HEK293 (cell line): ENCODE data around the gene PIK3R4.

Experiments
- CTCF ChIA-PET: fragments of 350-600 bp; formaldehyde crosslinking; extraction: SDS; loops from one replicate; lab custom pipeline; 2021; ENCODE audit warnings: antibody characterized with exemption; lab: Yijun Ruan, JAX
- POLR2A ChIA-PET: fragments of 300-600 bp; formaldehyde crosslinking; extraction: SDS; loops from one replicate; lab custom pipeline; 2020; ENCODE audit warnings: antibody characterized with exemption, inconsistent platforms; lab: Yijun Ruan, JAX
- H3K27ac ChIP-seq: fragments of 200-500 bp; sonication (Bioruptor generic); 2 replicates; pipeline ENCODE4 v1.5.1; 2014; ENCODE audit warnings: low read depth, low read length, control low read depth, inconsistent platforms; ENCODE audit errors: extremely low read depth
- H3K36me3 ChIP-seq, 2 experiments: fragments of 200-500 bp in 1 of 2; sonication (Bioruptor generic) in 1 of 2; 1 replicate in 1 of 2; 2 replicates in 1 of 2; pipeline ENCODE4 v1.5.1; 2014 to 2017; ENCODE audit warnings: inconsistent platforms in 2 of 2, low read length in 2 of 2; ENCODE audit not compliant: control insufficient read depth in 2 of 2, insufficient read depth in 1 of 2
- H3K4me1 ChIP-seq: fragments of 200-500 bp; sonication (Bioruptor generic); 2 replicates; pipeline ENCODE4 v1.5.1; 2014; ENCODE audit warnings: mild to moderate bottlenecking, low read length, inconsistent platforms; ENCODE audit not compliant: control insufficient read depth, insufficient read depth
- H3K4me3 ChIP-seq: 2 replicates; pipeline ENCODE4 v1.5.1; 2011; ENCODE audit warnings: low read depth, mild to moderate bottlenecking, control low read depth, low read length, moderate library complexity
- H3K9me3 ChIP-seq: fragments of 200-500 bp; sonication (Bioruptor generic); 2 replicates; pipeline ENCODE4 v1.5.1; 2014; ENCODE audit warnings: low read depth, low read length, inconsistent platforms; ENCODE audit not compliant: control insufficient read depth, insufficient read depth
- IKZF3 ChIP-seq: fragments of 450-650 bp; IDR thresholded peaks from 2 replicates; pipeline ENCODE4 v1.5.0; 2018; ENCODE audit warnings: missing biosample characterization, mild to moderate bottlenecking, missing genetic modification characterization, moderate library complexity
- KLF10 ChIP-seq: fragments of 450-650 bp; IDR thresholded peaks from 2 replicates; pipeline ENCODE4 v1.5.1; 2018; ENCODE audit warnings: missing biosample characterization, mild to moderate bottlenecking, missing genetic modification characterization
- KLF7 ChIP-seq: fragments of 450-650 bp; formaldehyde crosslinking; IDR thresholded peaks from 2 replicates; pipeline ENCODE4 v1.5.1; 2016; ENCODE audit warnings: missing biosample characterization, missing genetic modification characterization, borderline replicate concordance
- SP3 ChIP-seq: fragments of 450-650 bp; formaldehyde crosslinking; IDR thresholded peaks from 2 replicates; pipeline ENCODE4 v1.5.1; 2016; ENCODE audit warnings: missing biosample characterization, missing genetic modification characterization
- TCF7L2 ChIP-seq: IDR thresholded peaks from 2 replicates; pipeline ENCODE4 v1.6.1; 2011; ENCODE audit warnings: low read depth, mild to moderate bottlenecking, inconsistent platforms, low read length, moderate library complexity, borderline replicate concordance
- ZIC2 ChIP-seq: fragments of 450-650 bp; formaldehyde crosslinking; IDR thresholded peaks from 2 replicates; pipeline ENCODE4 v1.5.1; 2016; ENCODE audit warnings: missing biosample characterization, missing genetic modification characterization
- ZNF132 ChIP-seq: fragments of 450-650 bp; formaldehyde crosslinking; IDR thresholded peaks from 2 replicates; pipeline ENCODE4 v1.5.1; 2017; ENCODE audit warnings: missing biosample characterization, missing genetic modification characterization, borderline replicate concordance
- ZNF391 ChIP-seq: fragments of 450-650 bp; formaldehyde crosslinking; IDR thresholded peaks from 2 replicates; pipeline ENCODE4 v1.5.1; 2016; ENCODE audit warnings: low read depth, missing biosample characterization, missing genetic modification characterization, borderline replicate concordance
- ZNF514 ChIP-seq: fragments of 450-650 bp; formaldehyde crosslinking; IDR thresholded peaks from 2 replicates; pipeline ENCODE4 v1.5.1; 2016; ENCODE audit warnings: missing biosample characterization, missing genetic modification characterization
- ZNF529 ChIP-seq: fragments of 450-650 bp; formaldehyde crosslinking; IDR thresholded peaks from 2 replicates; pipeline ENCODE4 v1.5.1; 2017; ENCODE audit warnings: missing genetic modification characterization, missing biosample characterization; ENCODE audit not compliant: insufficient replicate concordance
- ZNF544 ChIP-seq: fragments of 450-650 bp; formaldehyde crosslinking; IDR thresholded peaks from 2 replicates; pipeline ENCODE4 v1.5.0; 2017; ENCODE audit warnings: missing biosample characterization, missing genetic modification characterization
- ZNF596 ChIP-seq: fragments of 450-650 bp; IDR thresholded peaks from 2 replicates; pipeline ENCODE4 v1.5.0; 2018; ENCODE audit warnings: missing biosample characterization, mild to moderate bottlenecking, missing genetic modification characterization, moderate library complexity
- ZNF610 ChIP-seq: fragments of 450-650 bp; formaldehyde crosslinking; IDR thresholded peaks from 2 replicates; pipeline ENCODE4 v1.5.1; 2016; ENCODE audit warnings: missing biosample characterization, missing genetic modification characterization, borderline replicate concordance
- ZNF660 ChIP-seq: fragments of 450-650 bp; IDR thresholded peaks from 2 replicates; pipeline ENCODE4 v1.5.1; 2018; ENCODE audit warnings: missing biosample characterization, mild to moderate bottlenecking, missing genetic modification characterization
- ZNF785 ChIP-seq: fragments of 450-650 bp; formaldehyde crosslinking; IDR thresholded peaks from 2 replicates; pipeline ENCODE4 v1.5.1; 2016; ENCODE audit warnings: missing biosample characterization, missing genetic modification characterization
- ZXDB ChIP-seq: fragments of 450-650 bp; formaldehyde crosslinking; IDR thresholded peaks from 2 replicates; pipeline ENCODE4 v1.5.1; 2016; ENCODE audit warnings: missing biosample characterization, missing genetic modification characterization
- TF ChIP-seq, protein P1 (sequence below): fragments of 450-650 bp; formaldehyde crosslinking; IDR thresholded peaks from 2 replicates; pipeline ENCODE4 v1.5.1; 2016; ENCODE audit warnings: missing biosample characterization, missing genetic modification characterization
- TF ChIP-seq, protein P2 (sequence below): fragments of 450-650 bp; formaldehyde crosslinking; IDR thresholded peaks from 2 replicates; pipeline ENCODE4 v1.5.1; 2016; ENCODE audit warnings: missing biosample characterization, missing genetic modification characterization, low read depth
- TF ChIP-seq, protein P3 (sequence below): fragments of 450-650 bp; formaldehyde crosslinking; IDR thresholded peaks from 2 replicates; pipeline ENCODE4 v1.5.1; 2016; ENCODE audit warnings: missing biosample characterization, missing genetic modification characterization
- TF ChIP-seq, protein P4 (sequence below): fragments of 450-650 bp; formaldehyde crosslinking; IDR thresholded peaks from 2 replicates; pipeline ENCODE4 v1.5.1; 2016; ENCODE audit warnings: missing biosample characterization, missing genetic modification characterization
- TF ChIP-seq, protein P5 (sequence below): fragments of 450-650 bp; formaldehyde crosslinking; IDR thresholded peaks from 2 replicates; pipeline ENCODE4 v1.5.1; 2017; ENCODE audit warnings: missing biosample characterization, missing genetic modification characterization

PIK3R4 gene

DNA sequence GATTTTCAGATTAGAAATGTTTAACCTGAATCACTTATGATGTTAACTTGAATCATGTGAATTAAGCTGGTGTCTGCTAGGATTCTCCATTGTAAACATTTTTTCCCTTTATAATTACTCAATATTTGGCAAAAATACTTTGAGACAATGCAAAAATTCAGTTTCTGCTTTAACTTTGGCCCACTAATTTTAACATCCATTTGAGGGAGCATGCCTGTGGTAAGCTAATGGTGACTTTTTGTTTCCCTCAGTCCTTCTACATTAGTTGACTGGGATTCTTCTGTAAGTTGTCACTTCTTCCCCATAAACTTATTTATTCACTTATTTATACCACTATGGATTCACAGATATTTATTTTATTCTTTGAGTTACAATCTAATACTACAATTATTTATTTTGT, 59.3 kb downstream of the PIK3R4 start:
- CTCF ChIA-PET = no interaction called here
- TF ChIP-seq, protein P1, sequence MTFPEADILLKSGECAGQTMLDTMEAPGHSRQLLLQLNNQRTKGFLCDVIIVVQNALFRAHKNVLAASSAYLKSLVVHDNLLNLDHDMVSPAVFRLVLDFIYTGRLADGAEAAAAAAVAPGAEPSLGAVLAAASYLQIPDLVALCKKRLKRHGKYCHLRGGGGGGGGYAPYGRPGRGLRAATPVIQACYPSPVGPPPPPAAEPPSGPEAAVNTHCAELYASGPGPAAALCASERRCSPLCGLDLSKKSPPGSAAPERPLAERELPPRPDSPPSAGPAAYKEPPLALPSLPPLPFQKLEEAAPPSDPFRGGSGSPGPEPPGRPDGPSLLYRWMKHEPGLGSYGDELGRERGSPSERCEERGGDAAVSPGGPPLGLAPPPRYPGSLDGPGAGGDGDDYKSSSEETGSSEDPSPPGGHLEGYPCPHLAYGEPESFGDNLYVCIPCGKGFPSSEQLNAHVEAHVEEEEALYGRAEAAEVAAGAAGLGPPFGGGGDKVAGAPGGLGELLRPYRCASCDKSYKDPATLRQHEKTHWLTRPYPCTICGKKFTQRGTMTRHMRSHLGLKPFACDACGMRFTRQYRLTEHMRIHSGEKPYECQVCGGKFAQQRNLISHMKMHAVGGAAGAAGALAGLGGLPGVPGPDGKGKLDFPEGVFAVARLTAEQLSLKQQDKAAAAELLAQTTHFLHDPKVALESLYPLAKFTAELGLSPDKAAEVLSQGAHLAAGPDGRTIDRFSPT (tag by site-specific recombination) = no peak
- TF ChIP-seq ZNF529 (tag by site-specific recombination) (no peak), ZNF514 (tag by site-specific recombination) (no peak), ZIC2 (tag by site-specific recombination) (no peak), ZNF391 (tag by site-specific recombination) (no peak), IKZF3 (tag by site-specific recombination) (no peak), ZNF596 (tag by site-specific recombination) (no peak), ZNF132 (tag by site-specific recombination) (no peak), KLF7 (no peak), ZNF785 (tag by site-specific recombination) (no peak), ZNF544 (tag by site-specific recombination) (no peak), ZNF660 (tag by site-specific recombination) (no peak), SP3 (tag by site-specific recombination) (no peak), ZNF610 (tag by site-specific recombination) (no peak), KLF10 (tag by site-specific recombination) (no peak), ZXDB (no peak)
- TF ChIP-seq, protein P2, sequence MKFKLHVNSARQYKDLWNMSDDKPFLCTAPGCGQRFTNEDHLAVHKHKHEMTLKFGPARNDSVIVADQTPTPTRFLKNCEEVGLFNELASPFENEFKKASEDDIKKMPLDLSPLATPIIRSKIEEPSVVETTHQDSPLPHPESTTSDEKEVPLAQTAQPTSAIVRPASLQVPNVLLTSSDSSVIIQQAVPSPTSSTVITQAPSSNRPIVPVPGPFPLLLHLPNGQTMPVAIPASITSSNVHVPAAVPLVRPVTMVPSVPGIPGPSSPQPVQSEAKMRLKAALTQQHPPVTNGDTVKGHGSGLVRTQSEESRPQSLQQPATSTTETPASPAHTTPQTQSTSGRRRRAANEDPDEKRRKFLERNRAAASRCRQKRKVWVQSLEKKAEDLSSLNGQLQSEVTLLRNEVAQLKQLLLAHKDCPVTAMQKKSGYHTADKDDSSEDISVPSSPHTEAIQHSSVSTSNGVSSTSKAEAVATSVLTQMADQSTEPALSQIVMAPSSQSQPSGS (tag by site-specific recombination) = no peak
- TF ChIP-seq, protein P3, sequence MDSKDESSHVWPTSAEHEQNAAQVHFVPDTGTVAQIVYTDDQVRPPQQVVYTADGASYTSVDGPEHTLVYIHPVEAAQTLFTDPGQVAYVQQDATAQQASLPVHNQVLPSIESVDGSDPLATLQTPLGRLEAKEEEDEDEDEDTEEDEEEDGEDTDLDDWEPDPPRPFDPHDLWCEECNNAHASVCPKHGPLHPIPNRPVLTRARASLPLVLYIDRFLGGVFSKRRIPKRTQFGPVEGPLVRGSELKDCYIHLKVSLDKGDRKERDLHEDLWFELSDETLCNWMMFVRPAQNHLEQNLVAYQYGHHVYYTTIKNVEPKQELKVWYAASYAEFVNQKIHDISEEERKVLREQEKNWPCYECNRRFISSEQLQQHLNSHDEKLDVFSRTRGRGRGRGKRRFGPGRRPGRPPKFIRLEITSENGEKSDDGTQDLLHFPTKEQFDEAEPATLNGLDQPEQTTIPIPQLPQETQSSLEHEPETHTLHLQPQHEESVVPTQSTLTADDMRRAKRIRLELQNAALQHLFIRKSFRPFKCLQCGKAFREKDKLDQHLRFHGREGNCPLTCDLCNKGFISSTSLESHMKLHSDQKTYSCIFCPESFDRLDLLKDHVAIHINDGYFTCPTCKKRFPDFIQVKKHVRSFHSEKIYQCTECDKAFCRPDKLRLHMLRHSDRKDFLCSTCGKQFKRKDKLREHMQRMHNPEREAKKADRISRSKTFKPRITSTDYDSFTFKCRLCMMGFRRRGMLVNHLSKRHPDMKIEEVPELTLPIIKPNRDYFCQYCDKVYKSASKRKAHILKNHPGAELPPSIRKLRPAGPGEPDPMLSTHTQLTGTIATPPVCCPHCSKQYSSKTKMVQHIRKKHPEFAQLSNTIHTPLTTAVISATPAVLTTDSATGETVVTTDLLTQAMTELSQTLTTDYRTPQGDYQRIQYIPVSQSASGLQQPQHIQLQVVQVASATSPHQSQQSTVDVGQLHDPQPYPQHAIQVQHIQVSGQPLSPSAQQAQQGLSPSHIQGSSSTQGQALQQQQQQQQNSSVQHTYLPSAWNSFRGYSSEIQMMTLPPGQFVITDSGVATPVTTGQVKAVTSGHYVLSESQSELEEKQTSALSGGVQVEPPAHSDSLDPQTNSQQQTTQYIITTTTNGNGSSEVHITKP (tag by site-specific recombination) = no peak
- Histone ChIP-seq H3K36me3 (peaks cover 15 to 73% of the 10 kb centered on the region in 2 experiments; a peak in 2 of 3 replicates), H3K4me3 (no peak overlapping the region), H3K27ac (no peak overlapping the region), H3K9me3 (no peaks in the 10 kb centered on the region), H3K4me1 (no peaks in the 10 kb centered on the region)
- POLR2A ChIA-PET = no interaction called here

DNA sequence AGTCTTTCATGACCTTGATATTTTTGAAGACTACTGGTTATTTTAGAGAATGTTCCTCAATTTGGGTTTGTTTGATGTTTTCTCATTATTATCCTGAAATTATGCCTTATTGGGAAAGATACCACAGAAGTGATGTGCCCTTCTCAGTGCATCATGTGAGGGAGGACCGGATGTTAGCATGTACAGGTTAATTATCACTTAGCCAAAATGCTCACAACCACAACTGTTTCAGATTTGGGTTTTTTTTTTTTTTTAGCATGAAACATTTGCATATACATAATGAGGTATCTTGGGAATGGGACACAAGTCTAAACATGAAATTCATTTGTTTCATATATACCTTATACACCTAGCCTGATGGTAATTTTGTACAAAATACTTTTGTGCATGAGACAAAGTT, 59.8 kb downstream of the PIK3R4 start:
- CTCF ChIA-PET = no interaction called here
- Histone ChIP-seq H3K4me3 (no peak overlapping the region), H3K27ac (no peak overlapping the region), H3K9me3 (no peaks in the 10 kb centered on the region), H3K4me1 (no peaks in the 10 kb centered on the region), H3K36me3 (peaks cover 16 to 78% of the 10 kb centered on the region in 2 experiments; a peak in 2 of 3 replicates)
- POLR2A ChIA-PET = no interaction called here
- TF ChIP-seq, protein P4, sequence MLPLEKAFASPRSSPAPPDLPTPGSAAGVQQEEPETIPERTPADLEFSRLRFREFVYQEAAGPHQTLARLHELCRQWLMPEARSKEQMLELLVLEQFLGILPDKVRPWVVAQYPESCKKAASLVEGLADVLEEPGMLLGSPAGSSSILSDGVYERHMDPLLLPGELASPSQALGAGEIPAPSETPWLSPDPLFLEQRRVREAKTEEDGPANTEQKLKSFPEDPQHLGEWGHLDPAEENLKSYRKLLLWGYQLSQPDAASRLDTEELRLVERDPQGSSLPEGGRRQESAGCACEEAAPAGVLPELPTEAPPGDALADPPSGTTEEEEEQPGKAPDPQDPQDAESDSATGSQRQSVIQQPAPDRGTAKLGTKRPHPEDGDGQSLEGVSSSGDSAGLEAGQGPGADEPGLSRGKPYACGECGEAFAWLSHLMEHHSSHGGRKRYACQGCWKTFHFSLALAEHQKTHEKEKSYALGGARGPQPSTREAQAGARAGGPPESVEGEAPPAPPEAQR = no peak
- TF ChIP-seq TCF7L2 = no peak
- TF ChIP-seq, protein P5, sequence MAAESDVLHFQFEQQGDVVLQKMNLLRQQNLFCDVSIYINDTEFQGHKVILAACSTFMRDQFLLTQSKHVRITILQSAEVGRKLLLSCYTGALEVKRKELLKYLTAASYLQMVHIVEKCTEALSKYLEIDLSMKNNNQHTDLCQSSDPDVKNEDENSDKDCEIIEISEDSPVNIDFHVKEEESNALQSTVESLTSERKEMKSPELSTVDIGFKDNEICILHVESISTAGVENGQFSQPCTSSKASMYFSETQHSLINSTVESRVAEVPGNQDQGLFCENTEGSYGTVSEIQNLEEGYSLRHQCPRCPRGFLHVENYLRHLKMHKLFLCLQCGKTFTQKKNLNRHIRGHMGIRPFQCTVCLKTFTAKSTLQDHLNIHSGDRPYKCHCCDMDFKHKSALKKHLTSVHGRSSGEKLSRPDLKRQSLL = no peak
